Mammary epithelial cell (primary cell): Measurements from ENCODE around the gene HARS2.

Experiments
- EZH2 ChIP-seq: IDR thresholded peaks from 2 replicates; pipeline ENCODE4 v1.6.1; 2012; ENCODE audit warnings: low read length, inconsistent platforms, borderline replicate concordance
- TF ChIP-seq, protein P1 (sequence below), 2 donors: IDR thresholded peaks in 1 of 2; conservative IDR thresholded peaks in 1 of 2; 2 replicates each; pipeline ENCODE4 v1.5.1; 2011 to 2012; ENCODE audit warnings: inconsistent platforms in 2 of 2, low read length in 2 of 2, mild to moderate bottlenecking in 2 of 2, control low read depth in 1 of 2, low read depth in 1 of 2; ENCODE audit not compliant: insufficient read depth in 1 of 2; ENCODE audit errors: extremely low read depth in 1 of 2

DNA sequence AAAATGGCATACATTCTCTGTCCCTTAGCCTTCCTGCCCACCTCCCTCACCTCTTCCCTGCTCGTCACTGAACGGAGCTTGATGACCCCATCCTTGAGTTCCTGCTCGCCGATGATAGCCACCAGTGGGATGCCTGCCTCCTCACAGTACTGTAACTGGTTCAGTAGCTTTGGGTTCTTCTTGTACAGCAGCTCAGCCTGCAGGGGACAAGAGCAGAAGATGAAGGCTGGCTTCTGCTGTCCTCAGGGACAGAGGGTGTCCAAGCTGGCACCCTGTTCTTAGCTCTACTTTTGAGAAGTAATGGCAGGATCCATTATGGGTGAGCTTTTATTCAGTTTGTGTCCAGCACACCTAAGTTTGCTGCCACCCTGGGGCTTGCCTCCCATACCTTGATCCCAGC is 16.6 kb upstream of the HARS2 start:
- TF ChIP-seq, protein P1, sequence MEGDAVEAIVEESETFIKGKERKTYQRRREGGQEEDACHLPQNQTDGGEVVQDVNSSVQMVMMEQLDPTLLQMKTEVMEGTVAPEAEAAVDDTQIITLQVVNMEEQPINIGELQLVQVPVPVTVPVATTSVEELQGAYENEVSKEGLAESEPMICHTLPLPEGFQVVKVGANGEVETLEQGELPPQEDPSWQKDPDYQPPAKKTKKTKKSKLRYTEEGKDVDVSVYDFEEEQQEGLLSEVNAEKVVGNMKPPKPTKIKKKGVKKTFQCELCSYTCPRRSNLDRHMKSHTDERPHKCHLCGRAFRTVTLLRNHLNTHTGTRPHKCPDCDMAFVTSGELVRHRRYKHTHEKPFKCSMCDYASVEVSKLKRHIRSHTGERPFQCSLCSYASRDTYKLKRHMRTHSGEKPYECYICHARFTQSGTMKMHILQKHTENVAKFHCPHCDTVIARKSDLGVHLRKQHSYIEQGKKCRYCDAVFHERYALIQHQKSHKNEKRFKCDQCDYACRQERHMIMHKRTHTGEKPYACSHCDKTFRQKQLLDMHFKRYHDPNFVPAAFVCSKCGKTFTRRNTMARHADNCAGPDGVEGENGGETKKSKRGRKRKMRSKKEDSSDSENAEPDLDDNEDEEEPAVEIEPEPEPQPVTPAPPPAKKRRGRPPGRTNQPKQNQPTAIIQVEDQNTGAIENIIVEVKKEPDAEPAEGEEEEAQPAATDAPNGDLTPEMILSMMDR (conservative IDR thresholded peaks at IDR 0.05 in 1 of 2, IDR thresholded peaks at IDR 0.05 in 1 of 2; ENCODE audit: extremely low read depth in 1 of 2, insufficient read depth in 1 of 2, low read depth in 1 of 2, low read length in 2 of 2): no peak
- no peak for TF ChIP-seq EZH2
